DND-41 (cell line): ENCODE measurements around the gene CXCR2.

Experiments used
- EZH2 ChIP-seq: IDR thresholded peaks from 3 replicates; pipeline ENCODE4 v1.6.1; 2012; ENCODE audit warnings: borderline replicate concordance, low read depth, mild to moderate bottlenecking, moderate library complexity, low read length, inconsistent platforms; ENCODE audit not compliant: severe bottlenecking
- TF ChIP-seq, protein P1 (sequence below): IDR thresholded peaks from 2 replicates; pipeline ENCODE4 v1.5.1; 2012; ENCODE audit warnings: borderline replicate concordance, low read length, moderate library complexity, mild to moderate bottlenecking; ENCODE audit not compliant: poor library complexity, severe bottlenecking; ENCODE audit errors: extremely low read depth

- TF ChIP-seq, protein P1, sequence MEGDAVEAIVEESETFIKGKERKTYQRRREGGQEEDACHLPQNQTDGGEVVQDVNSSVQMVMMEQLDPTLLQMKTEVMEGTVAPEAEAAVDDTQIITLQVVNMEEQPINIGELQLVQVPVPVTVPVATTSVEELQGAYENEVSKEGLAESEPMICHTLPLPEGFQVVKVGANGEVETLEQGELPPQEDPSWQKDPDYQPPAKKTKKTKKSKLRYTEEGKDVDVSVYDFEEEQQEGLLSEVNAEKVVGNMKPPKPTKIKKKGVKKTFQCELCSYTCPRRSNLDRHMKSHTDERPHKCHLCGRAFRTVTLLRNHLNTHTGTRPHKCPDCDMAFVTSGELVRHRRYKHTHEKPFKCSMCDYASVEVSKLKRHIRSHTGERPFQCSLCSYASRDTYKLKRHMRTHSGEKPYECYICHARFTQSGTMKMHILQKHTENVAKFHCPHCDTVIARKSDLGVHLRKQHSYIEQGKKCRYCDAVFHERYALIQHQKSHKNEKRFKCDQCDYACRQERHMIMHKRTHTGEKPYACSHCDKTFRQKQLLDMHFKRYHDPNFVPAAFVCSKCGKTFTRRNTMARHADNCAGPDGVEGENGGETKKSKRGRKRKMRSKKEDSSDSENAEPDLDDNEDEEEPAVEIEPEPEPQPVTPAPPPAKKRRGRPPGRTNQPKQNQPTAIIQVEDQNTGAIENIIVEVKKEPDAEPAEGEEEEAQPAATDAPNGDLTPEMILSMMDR: no peak
- TF ChIP-seq EZH2: no peak
Observed at GRCh38 chr2:218125095-218125494, 733 bp upstream of the CXCR2 start.
